GM21515 (cell line): Measurements from ENCODE around the gene SURF1.

ENCODE experiments used
- ATAC-seq: cut with Tn5 transposase; IDR thresholded peaks from one replicate; pipeline ENCODE4 v1.9.1; 2021; ENCODE audit not compliant: unreplicated experiment

Gene SURF1

GRCh38 chr9:133366435-133366834 is 10.1 kb upstream of the SURF1 start:
- no peak for ATAC-seq

- ATAC-seq: no peak
These were observed 6.2 kb upstream of the SURF1 start for GRCh38 chr9:133362359-133363044.

GRCh38 chr9:133361507-133362092 is 5.3 kb upstream of the SURF1 start:
- no peak for ATAC-seq

GRCh38 chr9:133360400-133361393 is 4.4 kb upstream of the SURF1 start:
- ATAC-seq: no peak

GRCh38 chr9:133359399-133360175 is 3.3 kb upstream of the SURF1 start:
- ATAC-seq: no peak

- no peak for ATAC-seq
These were observed 1.4 kb upstream of the SURF1 start for GRCh38 chr9:133357656-133358055.

- ATAC-seq: peak; percentile 25
These were observed 368 bp downstream of the SURF1 start for GRCh38 chr9:133355881-133356357.

GRCh38 chr9:133354766-133355165 is 1.5 kb downstream of the SURF1 start:
- no peak for ATAC-seq

- no peak for ATAC-seq
These were observed 2.7 kb downstream of the SURF1 start for GRCh38 chr9:133353548-133353947.

GRCh38 chr9:133352635-133353340 is 3.5 kb downstream of the SURF1 start:
- no peak for ATAC-seq

- no peak for ATAC-seq
These were observed 4.2 kb downstream of the SURF1 start for GRCh38 chr9:133351908-133352634.

GRCh38 chr9:133351526-133351907 is 4.8 kb downstream of the SURF1 start:
- ATAC-seq: no peak

GRCh38 chr9:133349965-133350616 is 6.2 kb downstream of the SURF1 start:
- no peak for ATAC-seq

GRCh38 chr9:133348718-133349573 is 7.3 kb downstream of the SURF1 start:
- ATAC-seq: no peak

GRCh38 chr9:133347985-133348717 is 8.1 kb downstream of the SURF1 start, which contains the start of the genes MED22 and RPL7A:
Gene MED22 (minus strand): TSS chr9:133348131. CDS start chr9:133346662, 1,469 bp downstream.
Gene RPL7A (plus strand): TSS chr9:133348218. CDS start chr9:133348244, 26 bp downstream.
- ATAC-seq: peak; percentile 59

- peak; percentile 28 for ATAC-seq
These were observed 8.7 kb downstream of the SURF1 start for GRCh38 chr9:133347515-133347984.
